Stimulated activated CD4-positive, alpha-beta T cell treated with anti-CD3 and anti-CD28 coated beads, Interleukin-4, amount 100 ng/mL, for 1 hour (primary cell): ENCODE results near the gene NEB.
A peak's percentile ranks its signal among the peaks of the same experiment; 100 is the strongest.
"Not testable (repeated sequence)": the region's sequence is repeated elsewhere in the genome, so short reads cannot be mapped to it uniquely, and the experiment has no call there.

Experiments
- DNase-seq: peaks from one replicate; pipeline ENCODE4 v3.0.0-alpha.2; 2020

Gene NEB

DNA sequence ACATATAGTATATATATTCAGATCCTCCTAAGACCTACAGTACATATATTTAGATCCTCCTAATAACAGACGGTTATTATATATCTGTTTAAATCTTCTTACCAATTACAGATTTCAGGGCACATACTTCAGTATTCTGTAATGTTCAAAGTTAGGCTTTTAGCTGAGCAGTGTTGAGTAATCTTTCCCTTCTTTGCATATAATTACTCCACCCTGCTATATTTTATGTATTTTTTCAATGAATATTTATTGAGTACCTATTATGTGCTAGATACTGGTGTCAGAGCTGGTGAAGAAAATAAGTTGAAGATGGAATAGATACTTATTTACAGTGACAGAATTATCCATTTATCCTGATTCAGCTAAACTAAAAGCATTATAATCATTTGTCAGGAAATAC is 84.9 kb downstream of the NEB start:
- DNase-seq, result no peak

DNA sequence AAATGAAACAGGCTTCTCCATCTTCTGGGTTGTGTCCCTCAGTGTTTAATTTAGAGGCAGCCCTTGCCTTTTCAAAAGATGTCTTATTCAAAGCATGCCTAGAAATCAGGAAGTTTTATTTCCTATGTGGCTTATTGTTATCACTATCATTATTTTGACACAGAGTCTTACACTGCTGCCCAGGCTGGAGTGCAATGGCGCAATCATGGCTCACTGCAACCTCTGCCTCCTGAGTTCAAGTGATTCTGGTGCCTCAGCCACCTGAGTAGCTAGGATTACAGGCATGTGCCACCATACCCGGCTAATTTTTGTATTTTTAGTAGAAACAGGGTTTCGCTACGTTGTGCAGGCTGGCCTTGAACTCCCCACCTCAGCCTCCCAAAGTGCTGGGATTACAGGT is 87.8 kb downstream of the NEB start:
- DNase-seq, result not testable (repeated sequence)

DNA sequence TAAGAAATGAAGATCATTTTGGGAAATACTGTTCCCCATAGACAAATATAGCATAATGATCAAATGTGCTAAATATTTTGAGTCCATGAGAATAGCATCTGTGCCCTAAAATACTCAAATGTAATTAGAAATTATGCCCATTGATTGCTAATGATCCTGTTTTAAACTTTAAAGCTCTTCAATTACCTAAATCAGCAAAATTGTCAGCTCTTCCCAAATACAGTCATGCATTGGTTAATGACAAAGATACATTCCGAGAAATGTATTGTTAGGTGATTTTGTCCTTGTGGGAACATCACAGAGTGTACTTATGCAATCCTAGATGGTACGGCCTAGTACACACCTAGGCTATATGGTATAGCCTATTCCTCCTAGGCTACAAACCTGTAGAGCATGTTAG is 89.7 kb downstream of the NEB start:
- DNase-seq, result no peak

DNA sequence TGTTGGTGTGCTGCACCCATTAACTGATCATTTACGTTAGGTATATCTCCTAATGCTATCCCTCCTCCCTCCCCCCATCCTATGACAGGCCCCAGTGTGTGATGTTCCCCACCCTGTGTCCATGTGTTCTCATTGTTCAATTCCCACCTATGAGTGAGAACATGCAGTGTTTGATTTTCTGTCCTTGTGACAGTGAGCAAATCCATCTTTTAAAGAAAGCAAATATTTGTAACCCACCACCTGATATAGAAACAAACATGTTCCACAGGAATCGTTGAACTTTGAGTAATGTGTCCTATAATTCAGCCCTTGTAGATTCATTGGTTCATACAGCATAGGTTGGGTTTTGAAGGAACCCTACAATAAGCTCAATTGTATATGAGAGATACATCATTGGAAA is 92.4 kb downstream of the NEB start:
- DNase-seq, result not testable (repeated sequence)

DNA sequence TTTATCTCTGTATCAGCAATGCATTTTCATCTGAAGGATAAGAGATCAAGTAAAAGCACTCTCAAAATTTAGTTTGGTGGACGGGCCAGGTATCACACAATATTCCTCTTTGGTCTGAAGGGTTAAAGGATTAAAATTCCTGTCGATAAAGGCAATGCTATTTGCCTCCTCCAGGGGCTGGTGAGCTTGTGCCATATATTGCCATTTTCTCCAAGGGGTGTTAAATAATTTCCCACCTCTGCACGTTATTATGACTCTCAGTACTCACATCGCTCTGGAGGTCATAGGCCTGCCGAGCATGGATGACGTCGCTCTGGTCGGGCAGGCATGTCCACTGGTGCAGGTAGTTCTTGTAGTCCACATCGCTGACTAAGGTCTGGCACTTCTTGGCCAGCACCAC is 94.2 kb downstream of the NEB start:
- DNase-seq, result no peak

DNA sequence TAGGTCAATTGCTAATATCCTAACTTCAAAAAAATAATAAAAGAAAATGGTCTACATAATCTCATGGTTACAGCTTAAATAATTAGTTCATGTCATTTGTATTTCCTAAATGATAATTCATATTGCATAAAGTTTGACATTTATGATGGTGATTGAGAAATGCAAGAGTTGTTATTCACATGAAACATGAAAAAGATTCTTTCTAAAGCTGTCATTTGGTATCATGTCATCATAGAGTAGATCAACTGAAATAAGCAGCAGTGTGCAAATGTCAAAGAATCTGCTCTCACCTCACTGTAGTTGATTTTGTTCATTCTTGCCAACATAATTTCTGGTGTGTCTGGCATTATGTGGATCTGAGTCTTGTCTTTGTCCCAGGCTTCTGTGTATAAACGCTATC is 95.3 kb downstream of the NEB start:
- DNase-seq, result no peak

DNA sequence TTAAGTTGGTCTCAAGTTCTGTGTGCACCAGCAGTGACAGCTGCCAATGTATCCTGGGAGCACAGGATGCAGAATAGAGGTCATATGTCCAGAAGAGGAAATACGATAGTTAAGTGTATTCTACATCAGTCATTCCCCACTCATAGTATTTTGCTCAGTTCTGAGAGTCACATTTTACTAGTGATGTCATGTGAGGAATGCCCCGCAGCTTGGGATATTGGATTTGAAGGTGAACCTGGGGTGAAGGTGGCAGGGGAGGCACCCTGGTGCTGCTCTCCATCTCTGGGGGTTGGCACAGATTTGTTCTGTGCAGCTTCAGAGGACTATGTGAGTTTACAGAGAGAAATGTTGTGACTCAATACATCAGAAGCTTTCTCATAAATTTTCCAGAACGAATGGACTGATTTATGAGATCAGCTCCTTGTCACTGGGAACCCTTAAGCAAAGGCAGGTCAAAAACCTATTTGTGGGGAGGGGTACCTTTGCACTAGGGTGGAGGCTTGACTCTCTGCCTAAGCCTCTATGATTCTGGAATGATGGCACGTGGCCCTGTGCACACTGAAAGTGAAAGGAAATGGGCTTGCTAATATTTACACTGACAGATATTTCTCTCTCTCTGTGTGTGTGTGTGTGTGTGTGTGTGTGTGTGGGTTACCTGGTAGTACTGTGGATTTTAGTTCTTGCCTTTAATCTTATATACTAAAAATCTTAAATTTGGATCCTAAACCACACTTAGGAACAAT is 95.9 kb downstream of the NEB start:
- DNase-seq, result peak; percentile 16

DNA sequence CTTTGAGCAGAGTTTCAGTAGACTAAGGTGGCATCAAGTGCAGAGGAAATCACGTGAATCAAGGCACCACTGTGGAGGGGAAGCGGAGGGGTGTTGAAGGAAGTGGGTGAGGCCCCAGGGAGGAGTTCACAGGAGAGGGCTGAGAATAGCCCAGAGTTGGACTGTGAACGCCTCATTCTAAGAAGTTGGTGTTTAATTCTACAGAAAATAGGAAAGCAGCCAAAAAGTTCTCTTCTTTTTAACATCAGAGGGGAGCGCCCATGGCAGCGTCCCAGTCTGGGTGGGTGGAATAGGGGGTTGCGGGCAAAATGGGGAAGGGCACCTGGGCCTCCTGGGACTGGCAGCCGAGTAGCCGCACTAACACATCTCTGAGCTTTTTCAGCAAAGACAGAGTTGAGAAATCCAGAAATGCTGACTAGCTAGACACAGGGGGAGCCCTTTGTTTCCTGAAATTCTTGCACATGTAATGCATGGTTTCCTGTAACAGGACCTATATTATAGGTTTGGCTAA is 97.0 kb downstream of the NEB start:
- DNase-seq, result peak; percentile 22

DNA sequence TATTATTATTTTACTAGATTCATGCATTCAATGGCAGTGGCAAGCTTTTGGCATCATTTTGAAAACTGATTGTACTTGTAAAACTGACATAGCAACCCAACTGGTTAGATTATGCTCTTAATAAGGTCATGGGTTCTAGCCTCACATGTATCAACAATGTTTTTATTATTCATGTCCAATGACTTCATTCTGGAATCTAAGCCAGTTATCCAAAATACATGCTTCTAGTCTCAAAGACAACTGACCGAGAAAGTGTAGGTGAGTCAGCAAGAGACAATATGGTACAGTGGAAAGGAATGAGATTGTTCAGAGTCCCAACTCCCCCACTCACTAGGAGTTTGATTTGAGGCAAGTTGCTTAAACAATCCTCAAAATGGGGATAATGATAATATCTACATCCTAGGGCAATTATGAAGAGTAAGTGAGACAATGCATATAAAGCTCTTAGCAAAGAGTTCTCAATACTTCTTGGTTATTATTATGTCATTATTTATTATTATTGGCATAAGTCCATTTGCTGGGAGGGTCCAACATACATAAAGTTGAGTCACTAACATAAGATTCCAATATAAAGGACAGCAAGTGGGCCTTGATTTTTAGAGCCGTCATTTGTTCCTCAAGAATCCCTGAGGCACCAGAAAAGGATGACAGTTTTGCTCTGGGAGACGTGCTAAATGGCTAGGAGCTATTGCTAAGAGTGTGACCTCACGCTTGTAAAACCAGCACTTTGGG is 99.4 kb downstream of the NEB start:
- DNase-seq, result no peak

DNA sequence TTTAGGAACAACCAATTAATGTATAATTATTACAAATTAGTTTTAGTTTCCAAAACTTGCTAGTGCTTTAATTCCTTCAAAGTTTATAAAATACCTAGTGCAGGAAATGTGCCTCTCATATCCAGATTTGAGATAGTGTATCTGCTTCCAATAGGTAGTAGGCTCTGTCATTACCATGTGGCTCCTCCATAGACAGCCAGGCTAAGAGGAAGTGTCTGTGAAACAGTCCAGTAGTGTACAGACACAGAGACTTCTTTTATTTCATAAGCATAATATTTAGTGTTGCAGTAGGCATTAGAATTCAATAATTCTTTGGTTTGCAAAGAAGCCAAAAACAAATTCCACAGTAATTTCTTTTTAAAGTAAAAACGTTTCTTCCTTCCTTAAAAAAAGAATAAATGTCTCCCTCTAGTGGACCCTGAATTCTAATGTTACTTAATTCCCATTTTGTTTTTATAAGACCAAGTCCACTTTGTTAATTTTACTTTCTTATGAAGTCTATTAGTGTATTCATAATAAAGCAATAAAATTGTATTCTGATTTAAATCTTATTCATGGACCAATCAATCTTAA is 101.2 kb downstream of the NEB start:
- no peak for DNase-seq

DNA sequence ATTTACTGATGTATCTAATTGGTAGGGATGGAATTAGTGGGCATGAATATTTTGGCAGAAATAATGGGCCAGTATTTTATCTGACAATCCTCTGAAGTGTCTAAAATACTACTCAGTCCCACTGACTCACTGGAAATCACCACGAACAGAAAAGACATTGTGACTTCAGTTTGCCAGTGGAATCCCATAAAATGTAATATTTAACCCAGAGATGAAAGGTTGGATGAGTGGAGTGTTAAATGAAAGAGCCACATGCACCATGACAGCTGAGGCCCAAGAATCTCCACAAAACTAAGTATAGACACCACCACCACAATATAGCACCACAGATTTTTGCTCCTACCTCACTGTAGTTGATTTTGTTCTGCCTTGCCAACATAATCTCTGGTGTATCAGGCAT is 103.9 kb downstream of the NEB start:
- no peak for DNase-seq

DNA sequence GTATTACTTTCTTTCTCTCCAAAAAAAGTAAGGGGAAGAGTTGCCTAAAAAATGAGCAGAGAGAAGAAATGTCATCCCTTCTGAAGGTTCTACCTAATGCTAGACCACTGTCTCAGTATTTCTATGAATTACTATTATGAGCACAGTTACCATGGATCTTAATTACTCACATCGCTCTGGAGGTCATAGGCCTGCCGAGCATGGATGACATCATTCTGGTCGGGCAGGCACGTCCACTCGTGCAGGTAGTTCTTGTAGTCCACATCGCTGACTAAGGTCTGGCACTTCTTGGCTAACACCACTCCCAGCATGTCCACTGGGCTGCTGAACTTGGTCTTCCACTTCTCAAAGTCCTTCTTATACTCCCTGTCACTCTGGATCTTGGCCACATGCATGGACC is 106.9 kb downstream of the NEB start:
- DNase-seq, result no peak

DNA sequence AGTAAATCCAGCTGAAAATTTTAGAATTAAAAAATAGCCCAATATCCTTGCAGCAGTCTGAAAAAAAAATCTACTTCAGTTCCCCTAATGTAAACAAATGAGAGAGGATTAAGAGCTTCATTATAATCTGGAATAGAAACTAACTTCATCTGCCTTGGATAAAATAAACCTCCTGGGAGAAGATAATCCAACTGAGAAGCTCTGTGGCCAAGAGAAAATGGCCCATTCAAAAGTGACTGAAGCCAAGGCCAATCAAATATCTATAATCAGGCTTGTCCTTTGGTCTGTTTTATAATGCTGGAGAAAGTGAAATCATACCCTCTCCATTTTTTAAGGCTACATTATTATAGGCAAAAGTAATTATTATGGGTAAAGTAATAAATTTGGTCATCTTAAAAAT is 110.0 kb downstream of the NEB start:
- DNase-seq, result no peak

DNA sequence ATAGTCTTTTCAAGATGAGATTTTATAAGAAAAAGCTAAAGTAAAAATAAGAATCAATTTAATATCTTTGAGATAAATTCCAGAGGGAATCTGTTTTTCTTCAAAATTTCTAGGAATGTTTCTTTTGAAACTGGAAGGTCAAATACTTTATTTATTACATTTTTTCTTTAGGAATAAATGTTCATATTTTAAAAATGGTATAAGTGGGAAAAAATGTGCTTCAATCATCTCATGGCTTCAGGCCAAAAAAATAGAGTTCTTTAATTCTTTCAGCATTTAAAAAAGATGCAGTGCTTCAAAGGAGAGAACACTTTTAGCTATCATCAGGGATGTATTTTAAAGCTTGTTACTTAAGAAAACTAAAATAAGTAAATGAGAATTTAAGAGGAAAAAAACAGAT is 110.6 kb downstream of the NEB start:
- no peak for DNase-seq

DNA sequence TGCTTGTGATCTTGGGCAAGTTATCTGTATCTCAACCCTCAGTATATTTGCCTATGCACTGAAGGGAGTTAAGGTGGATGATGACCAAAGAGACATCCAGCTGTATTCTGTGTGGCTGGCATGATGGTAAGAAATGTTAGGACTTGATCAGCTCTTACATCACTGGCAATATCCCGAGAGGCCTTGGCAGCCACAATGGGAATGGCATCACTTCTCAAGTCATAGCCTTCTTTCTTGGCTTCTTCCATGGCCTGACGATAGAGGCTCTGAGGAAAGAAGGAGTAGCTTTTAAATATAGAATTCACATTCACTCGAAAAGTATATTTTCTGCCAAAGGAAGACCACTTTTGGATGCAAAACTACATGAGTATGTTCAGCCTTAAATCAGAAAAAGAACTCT is 113.5 kb downstream of the NEB start:
- no peak for DNase-seq

DNA sequence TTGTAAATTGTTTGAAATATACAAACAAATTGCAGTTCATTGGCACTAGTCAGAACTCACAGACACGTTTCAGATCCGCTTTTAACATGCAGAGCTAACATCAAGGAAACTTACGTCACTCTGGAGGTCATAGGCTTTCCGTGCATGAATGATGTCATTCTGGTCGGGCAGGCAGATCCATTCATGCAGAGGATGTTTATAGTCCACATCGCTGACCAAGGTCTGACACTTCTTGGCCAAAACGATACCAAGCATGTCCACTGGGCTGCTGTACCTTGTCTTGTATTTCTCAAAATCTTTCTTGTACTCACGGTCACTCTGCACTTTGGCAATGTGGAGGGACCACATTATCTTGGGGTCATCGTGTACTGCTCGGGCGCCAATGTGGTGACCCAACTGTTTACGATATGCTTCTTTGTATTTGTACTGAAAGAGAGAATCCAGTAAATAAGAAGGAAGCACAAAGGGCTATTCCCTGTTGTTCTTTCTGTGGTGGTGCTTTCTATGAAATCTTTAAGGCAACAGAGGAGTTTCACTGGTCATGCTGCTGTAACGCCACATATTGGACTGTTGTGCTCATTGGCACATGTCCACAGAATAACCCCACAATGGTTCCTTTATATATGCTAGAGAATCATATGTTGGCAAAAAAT is 114.8 kb downstream of the NEB start:
- DNase-seq, result no peak

DNA sequence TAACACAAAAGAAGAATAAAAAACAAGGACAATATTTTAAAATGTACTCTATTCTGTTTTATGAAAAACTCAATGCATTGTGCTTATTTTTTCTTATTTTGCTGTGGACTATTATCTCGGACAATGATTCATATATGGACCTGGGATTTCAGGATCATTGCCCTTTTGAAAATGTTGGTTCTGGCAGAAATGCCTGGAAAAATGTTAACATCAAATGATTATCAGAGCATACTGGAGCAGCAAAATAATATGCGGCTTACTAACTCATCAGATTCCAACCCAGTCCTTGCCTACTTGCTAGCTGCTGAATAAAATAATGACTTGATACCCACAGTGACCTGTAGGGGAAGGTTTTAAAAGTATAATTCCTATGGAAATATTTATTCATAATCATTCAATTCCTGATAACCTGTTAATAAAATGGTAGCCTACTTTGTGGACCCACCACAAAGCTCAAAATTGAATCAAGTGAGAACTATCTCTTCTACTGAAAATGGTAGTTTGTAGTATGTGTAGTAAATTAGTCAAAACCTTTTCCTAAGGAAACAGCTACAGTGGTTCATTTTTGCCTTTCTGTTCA is 117.4 kb downstream of the NEB start:
- DNase-seq, result no peak

DNA sequence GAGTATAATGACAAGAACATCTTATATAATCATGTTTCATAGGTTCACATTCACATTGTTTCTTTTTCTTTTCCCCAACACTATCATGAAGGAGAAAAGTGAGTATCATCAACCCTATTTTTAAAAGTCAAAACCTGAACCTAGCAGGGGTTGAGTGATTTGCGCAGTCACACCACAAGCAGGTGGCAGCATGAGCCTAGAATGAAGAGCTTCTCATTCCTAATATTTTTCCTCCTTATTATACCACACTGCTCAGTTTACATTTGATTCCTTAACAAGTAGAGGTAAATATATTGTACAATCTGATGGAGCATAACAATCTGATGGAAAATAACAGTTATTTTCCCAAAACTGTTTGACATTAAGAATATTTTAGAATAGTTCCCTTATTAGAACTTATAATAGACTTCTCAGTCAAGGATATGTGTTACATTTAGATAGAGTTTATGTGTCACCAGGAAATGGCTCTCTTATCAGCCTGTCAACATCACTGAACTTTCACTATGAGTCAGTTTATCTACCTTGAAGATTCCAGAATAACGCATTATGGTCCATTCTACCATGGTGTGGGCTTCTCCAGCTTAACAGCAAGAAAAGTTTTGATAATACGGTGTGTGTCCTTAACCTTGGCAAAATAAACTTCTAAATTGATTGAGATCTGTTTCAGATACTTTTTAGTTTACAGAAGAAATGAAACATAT is 119.5 kb downstream of the NEB start:
- no peak for DNase-seq

DNA sequence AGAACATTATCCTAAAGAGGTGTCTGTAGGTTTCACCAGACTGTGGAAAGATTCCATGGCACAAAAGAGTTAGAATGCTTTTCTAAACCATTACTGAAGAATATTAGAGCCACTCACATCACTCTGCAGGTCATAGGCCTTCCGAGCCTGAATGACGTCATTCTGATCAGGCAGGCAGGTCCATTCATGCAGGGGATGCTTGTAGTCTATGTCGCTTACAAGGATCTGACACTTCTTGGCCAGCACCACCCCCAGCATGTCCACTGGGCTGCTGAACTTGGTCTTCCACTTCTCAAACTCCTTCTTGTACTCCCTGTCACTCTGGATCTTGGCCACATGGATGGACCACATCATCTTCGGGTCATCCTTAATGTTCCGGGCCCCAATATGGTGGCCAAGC is 120.1 kb downstream of the NEB start:
- DNase-seq, result no peak

DNA sequence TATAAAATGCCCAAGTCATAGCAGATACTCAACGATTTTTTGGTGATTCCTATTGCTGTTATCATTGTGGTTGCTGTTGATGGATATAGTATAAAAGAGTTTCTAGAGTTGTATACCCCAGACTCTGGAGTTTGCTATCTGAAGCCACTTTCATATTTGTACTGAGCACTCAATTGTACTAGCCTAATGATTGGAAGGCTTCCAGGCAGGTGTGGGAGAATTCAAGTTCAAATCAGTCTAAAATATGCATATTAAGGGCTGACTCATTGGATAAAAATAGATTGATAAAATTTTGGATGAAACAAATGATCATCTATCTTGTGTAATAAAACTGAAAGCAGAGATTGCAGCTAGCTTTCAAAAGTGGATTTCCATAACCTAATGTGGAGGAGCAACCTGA is 122.9 kb downstream of the NEB start:
- DNase-seq, result no peak

DNA sequence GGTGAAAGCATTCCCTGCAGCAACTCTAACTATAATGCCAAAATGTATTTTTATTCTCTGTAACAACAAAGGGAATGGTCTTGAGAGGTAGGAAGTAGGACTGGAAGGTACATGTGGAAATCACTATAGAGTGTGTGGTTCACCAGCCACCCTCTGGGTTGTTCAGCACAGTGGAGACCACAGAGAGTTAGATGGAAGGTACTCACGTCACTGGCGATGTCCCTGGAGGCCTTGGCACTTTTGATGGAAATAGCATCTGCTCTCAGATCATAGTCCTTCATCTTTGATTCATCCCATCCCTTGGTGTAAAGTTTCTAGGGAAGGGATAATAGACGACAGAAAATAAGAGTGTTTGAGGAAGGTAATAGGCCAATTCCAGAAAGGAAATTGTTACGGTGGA is 124.0 kb downstream of the NEB start:
- no peak for DNase-seq

DNA sequence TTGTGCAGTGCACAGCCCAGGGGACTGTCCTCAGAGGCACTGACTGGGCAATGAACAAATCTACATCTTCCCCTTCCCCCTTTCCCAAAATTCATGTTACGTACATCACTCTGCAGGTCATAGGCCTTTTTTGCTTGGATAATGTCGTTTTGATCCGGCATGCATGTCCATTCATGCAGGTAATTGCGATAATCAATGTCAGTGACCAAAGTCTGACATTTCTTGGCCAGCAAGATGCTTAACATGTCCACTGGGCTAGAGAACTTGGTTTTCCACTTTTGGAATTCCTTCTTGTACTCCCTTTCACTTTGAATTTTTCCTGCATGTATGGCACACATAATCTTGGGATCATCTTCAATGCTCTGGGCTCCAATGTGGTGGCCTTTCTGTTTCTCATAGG is 124.6 kb downstream of the NEB start:
- DNase-seq, result no peak
